ENCODE results near the gene ATP5ME.

ATP5ME gene

GRCh38 chr4:683247-683897 lies 9.3 kb upstream of the ATP5ME start:
- ATAC-seq, result peak; percentile 16
- no peak for TF ChIP-seq CSDC2 (CRISPR knock-in tag; IDR thresholded peaks at IDR 0.05)

GRCh38 chr4:682490-683172 lies 8.6 kb upstream of the ATP5ME start:
- no peak for ATAC-seq

GRCh38 chr4:681736-682451 lies 7.8 kb upstream of the ATP5ME start:
- no peak for ATAC-seq
- TF ChIP-seq TCF4 (CRISPR knock-in tag; IDR thresholded peaks at IDR 0.05; ENCODE audit: borderline replicate concordance), result no peak
- TF ChIP-seq ZFP30 (CRISPR knock-in tag; IDR thresholded peaks at IDR 0.05), result no peak
- TF ChIP-seq ESRRG (CRISPR knock-in tag; IDR thresholded peaks at IDR 0.05), result no peak
- TF ChIP-seq ZC3H10 (CRISPR knock-in tag; IDR thresholded peaks at IDR 0.05), result no peak
- TF ChIP-seq CSRNP3 (CRISPR knock-in tag; IDR thresholded peaks at IDR 0.05), result no peak
- TF ChIP-seq ZNF565 (CRISPR knock-in tag; conservative IDR thresholded peaks at IDR 0.05; ENCODE audit: low read depth), result no peak
- TF ChIP-seq POU6F1 (CRISPR knock-in tag; IDR thresholded peaks at IDR 0.05; ENCODE audit: borderline replicate concordance, low read depth), result no peak
- TF ChIP-seq SNAI2 (CRISPR knock-in tag; IDR thresholded peaks at IDR 0.05), result no peak
- TF ChIP-seq RARB (CRISPR knock-in tag; IDR thresholded peaks at IDR 0.05), result no peak

More at GRCh38 chr4:682490-683172, 8.6 kb upstream of the ATP5ME start:
- TF ChIP-seq ZC3H10 (CRISPR knock-in tag; IDR thresholded peaks at IDR 0.05) (no peak), OSR1 (CRISPR knock-in tag; IDR thresholded peaks at IDR 0.05) (no peak), TSHZ2 (CRISPR knock-in tag; IDR thresholded peaks at IDR 0.05) (no peak), TCF4 (CRISPR knock-in tag; IDR thresholded peaks at IDR 0.05; ENCODE audit: borderline replicate concordance) (no peak), GLIS3 (CRISPR knock-in tag; IDR thresholded peaks at IDR 0.05) (no peak), PPARA (CRISPR knock-in tag; IDR thresholded peaks at IDR 0.05; ENCODE audit: borderline replicate concordance) (no peak), PATZ1 (CRISPR knock-in tag; IDR thresholded peaks at IDR 0.05; ENCODE audit: borderline replicate concordance) (no peak), TOX (CRISPR knock-in tag; IDR thresholded peaks at IDR 0.05; ENCODE audit: borderline replicate concordance) (no peak), ZFP3 (CRISPR knock-in tag; IDR thresholded peaks at IDR 0.05) (no peak), CREB5 (CRISPR knock-in tag; IDR thresholded peaks at IDR 0.05; ENCODE audit: low read depth) (no peak), ZNF70 (CRISPR knock-in tag; IDR thresholded peaks at IDR 0.05) (no peak), CSRNP3 (CRISPR knock-in tag; IDR thresholded peaks at IDR 0.05) (no peak)

All from SK-N-SH treated with all-trans-retinoic acid at 6 μM for 48 hours (cell line).